ENCODE results near the gene HS3ST1.
"Not testable (repeated sequence)": the region's sequence is repeated elsewhere in the genome, so short reads cannot be mapped to it uniquely, and the experiment has no call there.

HS3ST1 gene

GRCh38 chr4:11397146-11397545 lies 31.5 kb downstream of the HS3ST1 start:
- Histone ChIP-seq H3K36me3 (ENCODE audit: control insufficient read depth, low read length) (no peaks in the 10 kb centered on the region), H3K4me1 (ENCODE audit: control insufficient read depth, low read length) (no peaks in the 10 kb centered on the region), H3K27me3 (ENCODE audit: control insufficient read depth, low read length) (no peaks in the 10 kb centered on the region), H3F3A (ENCODE audit: control insufficient read depth, insufficient read depth) (no peaks in the 10 kb centered on the region), H3K4me3 (ENCODE audit: low read length) (no peak overlapping the region), H3K9me2 (replicated peaks; ENCODE audit: control insufficient read depth, low read length) (no peaks in the 10 kb centered on the region), H3K9me3 (ENCODE audit: control insufficient read depth, insufficient read depth, low read length) (no peaks in the 10 kb centered on the region), H4K20me1 (ENCODE audit: control insufficient read depth, insufficient read depth, low read depth, low read length) (no peaks in the 10 kb centered on the region), H3K79me2 (ENCODE audit: control insufficient read depth, low read length) (no peaks in the 10 kb centered on the region), H3K27ac (ENCODE audit: low read depth, low read length) (no peak overlapping the region), H3K4me2 (ENCODE audit: low read length) (no peak overlapping the region)
- TF ChIP-seq, protein P1, sequence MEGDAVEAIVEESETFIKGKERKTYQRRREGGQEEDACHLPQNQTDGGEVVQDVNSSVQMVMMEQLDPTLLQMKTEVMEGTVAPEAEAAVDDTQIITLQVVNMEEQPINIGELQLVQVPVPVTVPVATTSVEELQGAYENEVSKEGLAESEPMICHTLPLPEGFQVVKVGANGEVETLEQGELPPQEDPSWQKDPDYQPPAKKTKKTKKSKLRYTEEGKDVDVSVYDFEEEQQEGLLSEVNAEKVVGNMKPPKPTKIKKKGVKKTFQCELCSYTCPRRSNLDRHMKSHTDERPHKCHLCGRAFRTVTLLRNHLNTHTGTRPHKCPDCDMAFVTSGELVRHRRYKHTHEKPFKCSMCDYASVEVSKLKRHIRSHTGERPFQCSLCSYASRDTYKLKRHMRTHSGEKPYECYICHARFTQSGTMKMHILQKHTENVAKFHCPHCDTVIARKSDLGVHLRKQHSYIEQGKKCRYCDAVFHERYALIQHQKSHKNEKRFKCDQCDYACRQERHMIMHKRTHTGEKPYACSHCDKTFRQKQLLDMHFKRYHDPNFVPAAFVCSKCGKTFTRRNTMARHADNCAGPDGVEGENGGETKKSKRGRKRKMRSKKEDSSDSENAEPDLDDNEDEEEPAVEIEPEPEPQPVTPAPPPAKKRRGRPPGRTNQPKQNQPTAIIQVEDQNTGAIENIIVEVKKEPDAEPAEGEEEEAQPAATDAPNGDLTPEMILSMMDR (IDR thresholded peaks at IDR 0.05; ENCODE audit: low read depth, low read length, poor library complexity, severe bottlenecking) = no peak
- no peak for TF ChIP-seq EZH2phosphoT487 (IDR thresholded peaks at IDR 0.05; ENCODE audit: borderline replicate concordance, low read length)

- Histone ChIP-seq H4K20me1 (ENCODE audit: control insufficient read depth, insufficient read depth, low read depth, low read length) (no peaks in the 10 kb centered on the region), H3K4me1 (ENCODE audit: control insufficient read depth, low read length) (no peaks in the 10 kb centered on the region), H3K9me3 (ENCODE audit: control insufficient read depth, insufficient read depth, low read length) (no peaks in the 10 kb centered on the region), H3K27ac (ENCODE audit: low read depth, low read length) (no peak overlapping the region), H3K36me3 (ENCODE audit: control insufficient read depth, low read length) (no peaks in the 10 kb centered on the region), H3K27me3 (ENCODE audit: control insufficient read depth, low read length) (no peaks in the 10 kb centered on the region), H3K9me2 (replicated peaks; ENCODE audit: control insufficient read depth, low read length) (no peaks in the 10 kb centered on the region; the same call in 1 of the 2 replicates), H3K4me2 (ENCODE audit: low read length) (no peak overlapping the region), H3F3A (ENCODE audit: control insufficient read depth, insufficient read depth) (no peaks in the 10 kb centered on the region), H3K4me3 (ENCODE audit: low read length) (no peak overlapping the region), H3K79me2 (ENCODE audit: control insufficient read depth, low read length) (no peaks in the 10 kb centered on the region)
- TF ChIP-seq, protein P1 (IDR thresholded peaks at IDR 0.05; ENCODE audit: low read depth, low read length, poor library complexity, severe bottlenecking) = no peak
- no peak for TF ChIP-seq EZH2phosphoT487 (IDR thresholded peaks at IDR 0.05; ENCODE audit: borderline replicate concordance, low read length)
Measured at GRCh38 chr4:11393551-11393950, 35.1 kb downstream of the HS3ST1 start.

DNA sequence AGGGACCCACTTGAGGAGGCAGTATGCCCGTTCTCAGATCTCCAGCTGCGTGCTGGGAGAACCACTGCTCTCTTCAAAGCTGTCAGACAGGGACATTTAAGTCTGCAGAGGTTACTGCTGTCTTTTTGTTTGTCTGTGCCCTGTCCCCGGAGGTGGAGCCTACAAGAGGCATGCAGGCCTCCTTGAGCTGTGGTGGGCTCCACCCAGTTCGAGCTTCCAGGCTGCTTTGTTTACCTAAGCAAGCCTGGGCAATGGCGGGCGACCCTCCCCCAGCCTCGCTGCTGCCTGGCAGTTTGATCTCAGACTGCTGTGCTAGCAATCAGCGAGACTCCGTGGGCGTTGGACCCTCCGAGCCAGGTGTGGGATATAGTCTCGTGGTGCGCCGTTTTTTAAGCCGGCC lies 44.6 kb downstream of the HS3ST1 start:
- H3K27ac ChIP-seq (ENCODE audit: low read depth, low read length); H3K27me3 ChIP-seq (ENCODE audit: control insufficient read depth, low read length); H3K4me2 ChIP-seq (ENCODE audit: low read length); H3K4me3 ChIP-seq (ENCODE audit: low read length); H3K9me2 ChIP-seq (replicated peaks; ENCODE audit: control insufficient read depth, low read length); H3K79me2 ChIP-seq (ENCODE audit: control insufficient read depth, low read length); H3K9me3 ChIP-seq (ENCODE audit: control insufficient read depth, insufficient read depth, low read length); H3K4me1 ChIP-seq (ENCODE audit: control insufficient read depth, low read length); H4K20me1 ChIP-seq (ENCODE audit: control insufficient read depth, insufficient read depth, low read depth, low read length); H3F3A ChIP-seq (ENCODE audit: control insufficient read depth, insufficient read depth); H3K36me3 ChIP-seq (ENCODE audit: control insufficient read depth, low read length): not testable (repeated sequence)

DNA sequence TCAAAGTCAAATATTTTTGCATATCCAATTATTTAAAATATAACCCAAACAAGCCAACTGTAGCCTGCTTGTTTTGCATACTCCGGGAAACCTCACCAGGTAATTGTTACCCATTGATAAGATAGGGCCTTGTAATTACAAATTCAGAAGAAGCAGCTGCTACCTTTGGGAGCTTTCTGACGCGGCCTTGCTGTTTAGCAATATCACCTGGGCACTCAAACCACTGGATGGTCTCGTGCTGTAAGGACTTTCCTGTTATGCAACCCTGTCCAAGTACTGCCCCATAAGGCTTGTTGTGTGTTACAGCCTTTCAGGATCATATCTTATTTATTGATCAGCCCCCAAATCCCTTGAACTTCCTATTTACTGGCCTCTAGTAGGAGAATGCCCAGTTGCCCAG lies 52.1 kb downstream of the HS3ST1 start:
- no peaks in the 10 kb centered on the region for H3K9me2 ChIP-seq (replicated peaks; ENCODE audit: control insufficient read depth, low read length)
- TF ChIP-seq EZH2phosphoT487 (IDR thresholded peaks at IDR 0.05; ENCODE audit: borderline replicate concordance, low read length) = no peak
- TF ChIP-seq, protein P1 (IDR thresholded peaks at IDR 0.05; ENCODE audit: low read depth, low read length, poor library complexity, severe bottlenecking) = no peak
- no peak overlapping the region for H3K27ac ChIP-seq (ENCODE audit: low read depth, low read length)
- H3K27me3 ChIP-seq (ENCODE audit: control insufficient read depth, low read length) = no peaks in the 10 kb centered on the region
- no peaks in the 10 kb centered on the region for H4K20me1 ChIP-seq (ENCODE audit: control insufficient read depth, insufficient read depth, low read depth, low read length)
- H3F3A ChIP-seq (ENCODE audit: control insufficient read depth, insufficient read depth) = no peaks in the 10 kb centered on the region
- no peaks in the 10 kb centered on the region for H3K4me1 ChIP-seq (ENCODE audit: control insufficient read depth, low read length)
- no peaks in the 10 kb centered on the region for H3K79me2 ChIP-seq (ENCODE audit: control insufficient read depth, low read length)
- H3K36me3 ChIP-seq (ENCODE audit: control insufficient read depth, low read length) = no peaks in the 10 kb centered on the region
- no peak overlapping the region for H3K4me3 ChIP-seq (ENCODE audit: low read length)
- H3K9me3 ChIP-seq (ENCODE audit: control insufficient read depth, insufficient read depth, low read length) = no peaks in the 10 kb centered on the region
- no peak overlapping the region for H3K4me2 ChIP-seq (ENCODE audit: low read length)

Data from DOHH2 (cell line).